ENCODE results near the gene MUC5AC. TPM values are rescaled to one million over a fixed set of nuclear protein-coding genes. Genes with fewer than 3 reads are reported as not detected.

Gene MUC5AC
- total and polyA plus RNA-seq, 11 donors: not detected

GRCh38 chr11:1197886-1198560, 40.3 kb downstream of the MUC5AC start:
- TF ChIP-seq CTCF (IDR thresholded peaks at IDR 0.05) (no peak), POLR2A (IDR thresholded peaks at IDR 0.05) (no peak)
- Histone ChIP-seq H3K4me3 (no peak overlapping the region), H3K9me3 (no peaks in the 10 kb centered on the region), H3K4me1 (peaks cover 0 to 5% (median 0%) of the 10 kb centered on the region in 12 donors), H3K27ac (no peak overlapping the region), H3K36me3 (no peaks in the 10 kb centered on the region), H3K27me3 (peaks cover 3 to 44% (median 20%) of the 10 kb centered on the region in 9 donors)
- DNase-seq: peak in 3 of 5 donors; percentile 6 to 60 (median 13)
- 68 to 80% (median 73%) methylated on average over 11 to 33 of the region's 33 CpGs for WGBS, 4 donors
- intact Hi-C loops (cut with DNase I): no loop called here
- no peak for ATAC-seq

GRCh38 chr11:1198561-1199240, 40.9 kb downstream of the MUC5AC start:
- TF ChIP-seq POLR2A (IDR thresholded peaks at IDR 0.05): no peak
- no peak for TF ChIP-seq CTCF (IDR thresholded peaks at IDR 0.05)
- 75 to 83% (median 77%) methylated on average over 6 to 26 of the region's 26 CpGs for WGBS, 4 donors
- intact Hi-C loops (cut with DNase I): no loop called here
- no peak overlapping the region for H3K4me3 ChIP-seq
- peaks cover 0 to 8% (median 0%) of the 10 kb centered on the region in 12 donors for H3K4me1 ChIP-seq
- no peak overlapping the region for H3K27ac ChIP-seq
- DNase-seq (peak in 3 of 5 donors; percentile 5 to 50 (median 20)), ATAC-seq (no peak)
- H3K9me3 ChIP-seq: no peaks in the 10 kb centered on the region
- H3K27me3 ChIP-seq: peaks cover 3 to 51% (median 22%) of the 10 kb centered on the region in 9 donors
- H3K36me3 ChIP-seq: no peaks in the 10 kb centered on the region

DNA sequence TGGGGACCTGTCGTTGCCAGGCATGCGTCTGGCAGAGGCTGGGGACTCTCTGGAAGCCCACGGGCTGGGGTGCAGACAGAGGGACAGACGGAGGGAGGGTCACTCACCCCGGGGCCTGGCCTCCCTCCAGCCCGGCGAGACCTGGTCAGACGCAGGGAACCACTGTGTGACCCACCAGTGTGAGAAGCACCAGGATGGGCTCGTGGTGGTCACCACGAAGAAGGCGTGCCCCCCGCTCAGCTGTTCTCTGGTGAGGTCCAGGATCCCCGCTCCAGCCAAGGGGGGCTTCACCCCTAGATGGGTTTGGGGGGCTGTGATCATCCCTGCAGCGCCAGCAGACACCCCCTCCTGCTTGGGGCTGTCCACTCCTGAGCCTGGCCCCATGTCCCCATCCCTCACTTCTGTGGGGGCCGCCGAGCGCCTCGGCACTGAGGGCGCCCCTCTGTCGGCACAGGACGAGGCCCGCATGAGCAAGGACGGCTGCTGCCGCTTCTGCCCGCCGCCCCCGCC, 41.5 kb downstream of the MUC5AC start:
- TF ChIP-seq CTCF (IDR thresholded peaks at IDR 0.05) (no peak), POLR2A (IDR thresholded peaks at IDR 0.05) (no peak)
- peaks cover 3 to 56% (median 22%) of the 10 kb centered on the region in 9 donors for H3K27me3 ChIP-seq
- ATAC-seq (no peak), DNase-seq (peak in 1 of 5 donors; percentile 5)
- no peak overlapping the region for H3K4me3 ChIP-seq
- intact Hi-C loops (cut with DNase I): no loop called here
- 68 to 75% (median 73%) methylated on average over 11 to 27 of the region's 27 CpGs for WGBS, 4 donors
- H3K4me1 ChIP-seq: peaks cover 0 to 8% (median 0%) of the 10 kb centered on the region in 12 donors
- no peaks in the 10 kb centered on the region for H3K36me3 ChIP-seq
- no peaks in the 10 kb centered on the region for H3K9me3 ChIP-seq
- no peak overlapping the region for H3K27ac ChIP-seq

Data from heart left ventricle (tissue), 16 donors.